Measurements from ENCODE around the gene PI4KA. TPM values are rescaled to one million over a fixed set of nuclear protein-coding genes. Genes with fewer than 3 reads are reported as not detected.
"Not testable (repeated sequence)": the region's sequence is repeated elsewhere in the genome, so short reads cannot be mapped to it uniquely, and the experiment has no call there.

PI4KA gene
- total RNA-seq, 2 donors from 2014 or later, result 68.3 to 97.6 TPM

- no peak for DNase-seq (ENCODE audit: low spot score in 2 of 2)
- peaks cover 7 to 11% of the 10 kb centered on the region in 2 donors for H3K36me3 Mint-ChIP-seq
- peak overlapping the region; percentile 26 to 86 for H3K27ac Mint-ChIP-seq
- no peak for ATAC-seq
- H3K9me3 Mint-ChIP-seq, result no peaks in the 10 kb centered on the region
Observed at GRCh38 chr22:20864186-20864908, 5.7 kb upstream of the PI4KA start.

GRCh38 chr22:20863366-20863765 is 4.8 kb upstream of the PI4KA start:
- Mint-ChIP-seq H3K9me3 (no peaks in the 10 kb centered on the region), H3K36me3 (peaks cover 7 to 13% of the 10 kb centered on the region in 2 donors), H3K27ac (peak overlapping the region in 1 of 2 donors; percentile 26)
- no peak for DNase-seq (ENCODE audit: low spot score in 2 of 2)
- no peak for ATAC-seq

DNA sequence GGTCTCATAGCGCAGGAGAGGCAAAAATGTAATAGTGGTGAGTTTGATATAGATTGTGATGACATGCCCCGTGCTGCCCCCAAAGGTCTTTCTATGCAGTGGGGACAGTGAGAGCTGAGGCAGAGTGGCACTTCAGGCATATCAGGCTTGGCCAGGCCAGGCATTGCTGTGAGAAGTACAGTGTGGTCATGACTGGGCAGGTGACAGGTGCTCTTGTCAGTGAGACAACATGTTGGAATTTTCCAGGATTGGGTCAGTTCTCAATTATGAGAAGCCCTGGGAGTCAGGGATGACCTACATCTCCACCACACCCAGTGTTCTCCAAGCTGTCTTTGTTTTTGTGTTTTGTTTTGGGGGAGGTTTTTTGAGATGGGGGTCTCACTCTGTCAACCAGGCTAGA is 3.9 kb upstream of the PI4KA start:
- H3K36me3 Mint-ChIP-seq, result peaks cover 12 to 19% of the 10 kb centered on the region in 2 donors
- DNase-seq (ENCODE audit: low spot score in 2 of 2) (no peak), ATAC-seq (no peak)
- no peaks in the 10 kb centered on the region for H3K9me3 Mint-ChIP-seq
- peak overlapping the region; percentile 1 to 43 for H3K27ac Mint-ChIP-seq

GRCh38 chr22:20859615-20860014 is 1.0 kb upstream of the PI4KA start:
- ATAC-seq (no peak), DNase-seq (ENCODE audit: low spot score in 2 of 2) (no peak)
- Mint-ChIP-seq H3K9me3 (no peaks in the 10 kb centered on the region), H3K36me3 (peaks cover 12 to 19% of the 10 kb centered on the region in 2 donors), H3K27ac (peak overlapping the region; percentile 89 to 92)

- DNase-seq (ENCODE audit: low spot score in 2 of 2) (peak in 1 of 2 donors; percentile 84), ATAC-seq (peak; percentile 69 to 81)
- Mint-ChIP-seq H3K27ac (peak overlapping the region; percentile 92 to 93), H3K9me3 (no peaks in the 10 kb centered on the region), H3K36me3 (peaks cover 12 to 19% of the 10 kb centered on the region in 2 donors)
Observed at GRCh38 chr22:20857838-20858614, 585 bp downstream of the PI4KA start.

DNA sequence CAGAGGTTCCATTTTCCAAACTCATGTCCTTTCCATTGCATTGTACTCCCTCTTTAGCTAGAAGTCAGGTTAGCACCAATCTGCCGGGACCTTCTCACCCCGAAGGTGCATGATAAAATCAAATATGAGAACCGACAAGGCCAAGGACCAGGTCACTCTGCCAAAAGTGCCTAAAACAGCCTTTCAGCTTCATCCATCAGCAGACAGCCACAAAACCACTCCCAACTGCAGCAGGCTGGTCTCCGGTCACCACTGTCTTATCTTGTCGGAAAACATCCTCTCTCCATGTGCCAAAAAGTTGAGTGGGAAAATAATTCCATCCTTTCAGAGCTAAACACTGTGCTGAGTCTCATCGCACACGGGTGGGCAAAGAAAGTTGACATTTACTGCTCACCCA is 1.4 kb downstream of the PI4KA start:
- H3K36me3 Mint-ChIP-seq, result peaks cover 10 to 17% of the 10 kb centered on the region in 2 donors
- H3K9me3 Mint-ChIP-seq, result no peaks in the 10 kb centered on the region
- H3K27ac Mint-ChIP-seq, result peak overlapping the region in 1 of 2 donors; percentile 92
- ATAC-seq (no peak), DNase-seq (ENCODE audit: low spot score in 2 of 2) (no peak)

GRCh38 chr22:20853236-20853660 is 5.4 kb downstream of the PI4KA start:
- Mint-ChIP-seq H3K9me3 (no peaks in the 10 kb centered on the region), H3K36me3 (peaks cover 6% of the 10 kb centered on the region in 2 donors), H3K27ac (peak overlapping the region in 1 of 2 donors; percentile 15)
- DNase-seq (ENCODE audit: low spot score in 2 of 2), result no peak
- no peak for ATAC-seq

GRCh38 chr22:20852503-20852902 is 6.1 kb downstream of the PI4KA start:
- Mint-ChIP-seq H3K36me3 (no peaks in the 10 kb centered on the region), H3K9me3 (no peaks in the 10 kb centered on the region), H3K27ac (no peak overlapping the region)
- no peak for ATAC-seq
- no peak for DNase-seq (ENCODE audit: low spot score in 2 of 2)

GRCh38 chr22:20852076-20852475 is 6.5 kb downstream of the PI4KA start:
- DNase-seq (ENCODE audit: low spot score in 2 of 2) (no peak), ATAC-seq (no peak)
- Mint-ChIP-seq H3K27ac (no peak overlapping the region), H3K36me3 (no peaks in the 10 kb centered on the region), H3K9me3 (no peaks in the 10 kb centered on the region)

DNA sequence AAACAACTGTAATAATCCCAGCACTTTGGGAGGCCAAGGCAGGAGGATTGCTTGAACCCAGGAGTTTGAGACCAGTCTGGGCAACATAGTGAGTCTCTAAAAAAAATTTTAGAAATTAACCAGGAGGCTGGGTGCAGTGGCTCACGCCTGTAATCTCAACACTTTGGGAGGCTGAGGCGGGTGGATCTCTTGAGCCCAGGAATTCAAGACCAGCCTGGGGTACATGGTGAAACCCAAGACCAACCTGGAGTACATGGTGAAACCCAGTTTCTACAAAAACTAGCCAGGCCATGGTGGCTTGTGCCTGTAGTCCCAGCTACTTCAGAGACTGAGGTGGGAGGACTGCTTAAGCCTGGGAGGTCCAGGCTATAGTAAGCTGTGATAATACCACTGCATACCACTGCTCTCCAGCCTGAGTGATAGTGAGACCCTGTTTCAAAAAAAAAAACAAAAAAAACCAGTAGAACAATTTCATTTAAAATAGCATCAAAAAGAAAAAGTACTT is 11.2 kb downstream of the PI4KA start:
- Mint-ChIP-seq H3K27ac (peak overlapping the region in 1 of 2 donors; percentile 2), H3K9me3 (no peaks in the 10 kb centered on the region), H3K36me3 (no peaks in the 10 kb centered on the region)
- DNase-seq (ENCODE audit: low spot score in 2 of 2) (no peak), ATAC-seq (no peak)

GRCh38 chr22:20844055-20845037 is 14.3 kb downstream of the PI4KA start:
- DNase-seq (ENCODE audit: low spot score in 2 of 2) (no peak), ATAC-seq (no peak)
- Mint-ChIP-seq H3K36me3 (no peaks in the 10 kb centered on the region), H3K27ac (no peak overlapping the region), H3K9me3 (no peaks in the 10 kb centered on the region)

DNA sequence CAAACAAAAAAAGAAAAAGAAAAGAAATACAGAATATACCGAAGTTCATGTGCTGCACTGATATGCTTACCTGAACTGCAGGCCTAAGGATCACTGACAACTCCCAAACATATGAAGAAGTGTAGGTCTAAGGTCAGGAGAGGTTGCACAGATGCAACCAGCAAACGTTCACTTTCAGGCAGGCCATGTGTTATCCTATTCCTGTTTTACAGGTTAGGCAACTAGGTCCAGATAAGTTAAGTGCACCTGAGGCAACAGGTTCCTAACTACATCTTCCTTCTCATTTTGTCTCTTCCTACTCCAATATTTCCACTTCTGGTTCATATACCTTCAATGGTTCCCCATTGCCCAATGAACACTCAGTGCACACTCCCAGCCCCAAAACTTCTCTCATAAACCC is 15.1 kb downstream of the PI4KA start:
- ATAC-seq, result no peak
- no peak for DNase-seq (ENCODE audit: low spot score in 2 of 2)
- peaks cover 0 to 2% of the 10 kb centered on the region in 2 donors for H3K36me3 Mint-ChIP-seq
- H3K27ac Mint-ChIP-seq, result no peak overlapping the region
- no peaks in the 10 kb centered on the region for H3K9me3 Mint-ChIP-seq

GRCh38 chr22:20840646-20841371 is 17.8 kb downstream of the PI4KA start:
- peak in 1 of 2 donors; percentile 14 for ATAC-seq
- Mint-ChIP-seq H3K27ac (peak overlapping the region; percentile 10 to 65), H3K36me3 (peaks cover 0 to 5% of the 10 kb centered on the region in 2 donors), H3K9me3 (no peaks in the 10 kb centered on the region)
- DNase-seq (ENCODE audit: low spot score in 2 of 2), result peak in 1 of 2 donors; percentile 5

DNA sequence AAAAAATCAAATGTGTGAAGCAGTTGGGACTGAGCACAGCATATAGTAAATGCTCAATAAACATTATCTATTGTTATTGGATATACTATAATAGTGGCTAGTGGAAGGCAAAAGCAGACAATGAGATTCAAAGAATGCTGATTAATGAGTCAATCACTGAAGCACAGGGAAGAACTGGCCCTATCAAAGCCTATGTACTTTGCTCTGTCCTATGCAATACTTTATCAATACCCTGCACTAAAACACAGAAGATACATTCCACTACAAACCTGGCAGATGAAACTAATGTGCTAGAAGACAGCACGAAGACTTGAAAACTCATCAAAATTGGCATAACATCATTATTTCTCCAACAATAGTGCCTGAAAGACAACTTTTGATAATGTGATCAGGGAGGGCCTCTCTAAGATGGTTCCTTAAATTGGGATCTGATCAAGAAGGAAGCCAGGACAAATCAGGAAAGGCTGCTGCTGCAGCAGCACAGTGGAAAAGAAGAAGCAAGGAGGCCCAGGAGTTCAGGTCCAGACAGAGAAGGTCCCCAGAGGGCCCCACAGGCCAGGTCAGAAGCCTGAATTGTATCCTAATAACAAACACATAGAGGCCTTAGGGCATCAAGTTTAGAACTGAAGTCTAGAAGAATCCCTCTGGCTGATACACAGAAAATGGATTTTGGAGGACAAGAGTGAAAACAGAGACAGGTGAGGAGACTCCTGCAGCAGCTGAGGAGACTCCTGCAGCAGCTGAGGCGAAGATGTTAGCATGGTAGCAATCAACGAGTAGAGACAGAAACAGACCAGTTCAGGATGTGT is 18.6 kb downstream of the PI4KA start:
- H3K27ac Mint-ChIP-seq, result peak overlapping the region; percentile 10 to 26
- no peak for DNase-seq (ENCODE audit: low spot score in 2 of 2)
- peaks cover 0 to 5% of the 10 kb centered on the region in 2 donors for H3K36me3 Mint-ChIP-seq
- H3K9me3 Mint-ChIP-seq, result no peaks in the 10 kb centered on the region
- no peak for ATAC-seq

DNA sequence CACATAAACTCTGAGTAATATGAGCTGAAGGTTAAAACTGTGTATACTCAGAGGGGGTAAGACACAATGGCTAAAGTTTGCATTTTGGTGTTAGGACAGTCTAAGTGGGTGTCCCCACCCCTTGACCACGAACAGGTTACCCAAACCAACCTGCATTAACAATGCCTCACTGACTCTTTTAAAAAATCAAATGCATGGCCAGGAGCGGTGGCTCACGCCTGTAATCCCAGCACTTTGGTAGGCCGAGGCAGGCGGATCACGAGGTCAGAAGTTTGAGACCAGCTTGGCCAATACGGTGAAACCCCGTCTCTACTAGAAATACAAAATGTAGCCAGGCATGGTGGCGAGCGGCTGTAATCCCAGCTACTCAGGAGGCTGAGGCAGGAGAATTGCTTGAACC is 19.3 kb downstream of the PI4KA start:
- ATAC-seq, H3K27ac Mint-ChIP-seq, H3K36me3 Mint-ChIP-seq: not testable (repeated sequence)

More for the DNA sequence above, 19.3 kb downstream of the PI4KA start:
- H3K9me3 Mint-ChIP-seq; DNase-seq (ENCODE audit: low spot score in 2 of 2): not testable (repeated sequence)

All from activated naive CD4-positive, alpha-beta T cell treated with anti-CD3 and anti-CD28 coated beads, Interleukin-2, amount 50 U/mL, for 72 hours (primary cell).